ENCODE measurements around the gene ZNF791. TPM values are rescaled to one million over a fixed set of nuclear protein-coding genes. Genes with fewer than 3 reads are reported as not detected.
"Not testable (repeated sequence)": the region's sequence is repeated elsewhere in the genome, so short reads cannot be mapped to it uniquely, and the experiment has no call there.

The ZNF791 gene
- total RNA-seq, 1 experiment from 2014 or later: 21.4 TPM

DNA sequence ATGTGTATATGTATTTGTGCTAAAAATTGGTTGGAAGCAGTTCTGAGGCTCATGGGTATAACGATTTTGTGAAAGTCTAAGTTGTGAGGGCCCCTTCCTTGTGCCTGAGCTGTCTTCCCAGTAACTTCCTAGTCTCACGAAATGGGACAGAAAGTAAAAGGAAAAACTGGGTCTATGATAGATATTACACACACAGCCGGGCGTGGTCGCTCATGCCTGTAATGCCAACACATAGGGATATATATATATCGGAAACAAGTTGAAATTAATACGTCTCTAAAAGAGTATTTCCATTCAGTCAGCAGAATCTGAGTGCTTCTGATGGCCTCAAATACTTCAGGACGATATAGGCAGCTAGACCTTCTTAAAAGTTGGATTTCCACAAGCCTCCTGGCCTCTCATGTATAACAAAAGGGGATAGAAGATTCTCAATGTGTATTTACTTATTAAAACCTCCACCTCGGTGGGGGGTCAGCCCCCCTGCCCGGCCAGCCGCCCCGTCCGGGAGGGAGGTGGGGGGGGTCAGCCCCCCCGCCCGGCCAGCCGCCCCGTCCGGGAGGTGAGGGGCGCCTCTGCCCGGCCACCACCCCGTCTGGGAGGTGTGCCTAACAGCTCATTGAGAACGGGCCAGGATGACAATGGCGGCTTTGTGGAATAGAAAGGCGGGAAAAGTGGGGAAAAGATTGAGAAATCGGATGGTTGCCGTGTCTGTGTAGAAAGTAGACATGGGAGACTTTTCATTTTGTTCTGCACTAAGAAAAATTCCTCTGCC is 10.7 kb downstream of the ZNF791 start:
- Histone ChIP-seq H3K36me3 (ENCODE audit: insufficient read depth, low read length) (peaks cover 31% of the 10 kb centered on the region), H3K79me2 (ENCODE audit: low read length) (peaks cover 52% of the 10 kb centered on the region)
- not testable (repeated sequence) for H3K9me3 ChIP-seq (ENCODE audit: low read length); H3K9ac ChIP-seq (ENCODE audit: low read length); H3K4me3 ChIP-seq (ENCODE audit: low read length); H3K27me3 ChIP-seq (ENCODE audit: low read length); H3K9me2 ChIP-seq (replicated peaks; ENCODE audit: insufficient read depth, low read length); DNase-seq; H3K4me2 ChIP-seq (ENCODE audit: low read depth, low read length, poor library complexity, severe bottlenecking); H3K4me1 ChIP-seq (ENCODE audit: low read length); H3K27ac ChIP-seq (ENCODE audit: low read length); H4K20me1 ChIP-seq (ENCODE audit: insufficient read depth, low read depth, low read length); H2AFZ ChIP-seq (ENCODE audit: low read length)

DNA sequence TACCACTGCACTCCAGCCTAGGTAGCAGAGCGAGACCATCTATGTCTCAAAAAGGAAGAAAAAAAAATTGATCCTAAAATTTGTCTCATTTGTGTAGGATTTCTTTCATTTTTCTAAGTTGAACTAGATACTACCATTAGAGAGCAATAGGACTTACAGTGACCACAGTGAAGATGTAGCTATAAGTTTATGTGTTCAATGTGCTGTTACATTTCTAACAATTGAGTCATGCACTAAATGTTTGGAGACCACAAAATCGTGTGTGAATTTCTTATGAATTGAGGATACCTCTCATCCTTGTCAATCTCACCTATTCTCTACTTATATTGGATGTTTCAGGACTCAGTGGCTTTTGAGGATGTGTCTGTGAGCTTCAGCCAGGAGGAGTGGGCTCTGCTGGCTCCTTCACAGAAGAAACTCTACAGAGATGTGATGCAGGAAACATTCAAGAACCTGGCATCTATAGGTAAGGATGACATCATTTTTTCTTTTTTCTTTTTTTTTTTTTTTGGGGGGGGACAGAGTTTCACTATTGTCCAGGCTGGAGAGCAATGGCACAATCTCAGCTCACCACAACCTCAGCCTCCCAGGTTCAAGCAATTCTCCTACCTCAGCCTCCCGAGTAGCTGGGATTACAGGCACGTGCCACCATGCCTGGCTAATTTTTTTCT is 12.8 kb downstream of the ZNF791 start:
- H3K9me3 ChIP-seq (ENCODE audit: low read length): peaks cover 9% of the 10 kb centered on the region
- H3K27ac ChIP-seq (ENCODE audit: low read length): no peak overlapping the region
- peaks cover 31% of the 10 kb centered on the region for H3K79me2 ChIP-seq (ENCODE audit: low read length)
- H3K9ac ChIP-seq (ENCODE audit: low read length): no peak overlapping the region
- peaks cover 39% of the 10 kb centered on the region for H3K36me3 ChIP-seq (ENCODE audit: insufficient read depth, low read length)
- no peaks in the 10 kb centered on the region for H3K4me1 ChIP-seq (ENCODE audit: low read length)
- H2AFZ ChIP-seq (ENCODE audit: low read length): no peak overlapping the region
- H3K27me3 ChIP-seq (ENCODE audit: low read length): no peaks in the 10 kb centered on the region
- no peaks in the 10 kb centered on the region for H4K20me1 ChIP-seq (ENCODE audit: insufficient read depth, low read depth, low read length)
- no peak overlapping the region for H3K4me2 ChIP-seq (ENCODE audit: low read depth, low read length, poor library complexity, severe bottlenecking)
- no peak overlapping the region for H3K4me3 ChIP-seq (ENCODE audit: low read length)
- H3K9me2 ChIP-seq (replicated peaks; ENCODE audit: insufficient read depth, low read length): no peaks in the 10 kb centered on the region
- DNase-seq: no peak

DNA sequence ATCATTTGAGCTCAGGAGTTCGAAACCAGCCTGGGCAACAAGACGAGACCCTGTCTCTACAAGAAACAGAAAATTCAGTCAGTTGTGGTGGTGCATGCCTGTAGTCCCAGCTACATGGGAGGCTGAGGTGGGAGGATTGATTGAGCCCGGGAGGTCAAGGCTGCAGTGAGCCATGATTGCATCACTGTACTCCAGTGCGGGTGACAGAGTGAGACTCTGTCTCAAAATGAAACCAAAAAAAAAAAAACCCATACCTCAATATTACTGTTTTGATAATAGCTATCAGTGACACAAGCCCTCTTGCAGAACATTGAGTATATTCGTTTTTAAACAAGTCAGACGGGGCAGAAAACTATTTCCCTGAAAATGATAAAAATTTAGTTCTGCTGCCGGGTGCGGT is 16.2 kb downstream of the ZNF791 start:
- no peak overlapping the region for H3K27ac ChIP-seq (ENCODE audit: low read length)
- H3K4me1 ChIP-seq (ENCODE audit: low read length): no peaks in the 10 kb centered on the region
- H3K4me2 ChIP-seq (ENCODE audit: low read depth, low read length, poor library complexity, severe bottlenecking): no peak overlapping the region
- peaks cover 18% of the 10 kb centered on the region for H3K9me3 ChIP-seq (ENCODE audit: low read length)
- no peaks in the 10 kb centered on the region for H4K20me1 ChIP-seq (ENCODE audit: insufficient read depth, low read depth, low read length)
- no peak for DNase-seq
- no peaks in the 10 kb centered on the region for H3K27me3 ChIP-seq (ENCODE audit: low read length)
- no peak overlapping the region for H3K9ac ChIP-seq (ENCODE audit: low read length)
- H3K79me2 ChIP-seq (ENCODE audit: low read length): peaks cover 6% of the 10 kb centered on the region; the same call in 1 of the 2 replicates
- H2AFZ ChIP-seq (ENCODE audit: low read length): no peak overlapping the region
- no peak overlapping the region for H3K4me3 ChIP-seq (ENCODE audit: low read length)
- peaks cover 59% of the 10 kb centered on the region for H3K36me3 ChIP-seq (ENCODE audit: insufficient read depth, low read length)
- H3K9me2 ChIP-seq (replicated peaks; ENCODE audit: insufficient read depth, low read length): no peaks in the 10 kb centered on the region

DNA sequence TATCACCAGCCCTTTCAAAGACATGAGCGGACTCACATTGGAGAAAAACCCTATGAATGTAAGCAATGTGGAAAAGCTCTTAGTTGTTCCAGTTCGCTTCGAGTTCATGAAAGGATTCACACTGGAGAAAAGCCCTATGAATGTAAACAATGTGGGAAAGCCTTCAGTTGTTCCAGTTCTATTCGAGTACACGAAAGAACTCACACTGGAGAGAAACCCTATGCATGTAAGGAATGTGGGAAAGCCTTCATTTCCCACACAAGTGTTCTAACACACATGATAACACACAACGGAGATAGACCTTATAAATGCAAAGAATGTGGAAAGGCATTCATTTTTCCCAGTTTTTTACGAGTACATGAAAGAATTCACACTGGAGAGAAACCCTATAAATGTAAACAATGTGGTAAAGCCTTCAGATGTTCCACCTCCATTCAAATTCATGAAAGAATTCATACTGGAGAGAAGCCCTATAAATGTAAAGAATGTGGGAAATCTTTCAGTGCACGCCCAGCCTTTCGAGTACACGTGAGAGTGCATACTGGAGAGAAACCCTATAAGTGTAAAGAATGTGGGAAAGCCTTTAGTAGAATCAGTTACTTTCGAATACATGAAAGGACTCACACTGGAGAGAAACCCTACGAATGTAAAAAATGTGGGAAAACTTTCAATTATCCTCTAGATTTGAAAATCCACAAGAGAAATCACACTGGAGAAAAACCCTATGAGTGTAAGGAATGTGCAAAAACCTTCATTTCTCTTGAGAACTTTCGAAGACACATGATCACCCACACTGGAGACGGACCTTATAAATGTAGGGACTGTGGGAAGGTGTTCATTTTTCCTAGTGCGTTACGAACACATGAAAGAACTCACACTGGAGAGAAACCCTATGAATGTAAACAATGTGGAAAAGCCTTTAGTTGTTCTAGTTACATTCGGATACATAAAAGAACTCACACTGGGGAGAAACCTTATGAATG is 17.6 kb downstream of the ZNF791 start:
- Histone ChIP-seq H3K27ac (ENCODE audit: low read length) (no peak overlapping the region), H3K4me1 (ENCODE audit: low read length) (no peaks in the 10 kb centered on the region), H3K27me3 (ENCODE audit: low read length) (no peaks in the 10 kb centered on the region), H3K9ac (ENCODE audit: low read length) (no peak overlapping the region), H4K20me1 (ENCODE audit: insufficient read depth, low read depth, low read length) (no peaks in the 10 kb centered on the region), H2AFZ (ENCODE audit: low read length) (no peak overlapping the region), H3K4me3 (ENCODE audit: low read length) (no peak overlapping the region), H3K79me2 (ENCODE audit: low read length) (peaks cover 2% of the 10 kb centered on the region; the same call in 1 of the 2 replicates), H3K9me3 (ENCODE audit: low read length) (peaks cover 18% of the 10 kb centered on the region), H3K4me2 (ENCODE audit: low read depth, low read length, poor library complexity, severe bottlenecking) (no peak overlapping the region), H3K36me3 (ENCODE audit: insufficient read depth, low read length) (peaks cover 63% of the 10 kb centered on the region), H3K9me2 (replicated peaks; ENCODE audit: insufficient read depth, low read length) (no peaks in the 10 kb centered on the region)
- no peak for DNase-seq

DNA sequence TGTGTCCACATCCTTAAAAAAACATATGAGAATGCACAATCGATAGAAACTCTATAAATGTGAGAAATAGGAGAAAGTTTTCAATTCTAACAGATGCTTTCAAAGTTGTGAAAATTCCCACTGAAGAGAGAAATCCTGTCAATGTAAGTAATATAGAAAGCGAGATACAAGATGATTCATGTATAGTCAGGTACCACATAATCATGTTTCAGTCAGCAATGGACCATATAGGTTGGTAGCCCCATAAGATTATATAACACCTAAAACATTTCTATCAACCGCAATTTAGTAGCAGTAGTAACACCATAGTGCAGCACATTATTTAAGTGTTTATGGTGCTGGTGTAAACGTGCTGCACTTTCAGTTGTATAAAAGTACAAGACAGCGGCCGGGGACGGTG is 18.5 kb downstream of the ZNF791 start:
- H3K9me3 ChIP-seq (ENCODE audit: low read length): peaks cover 18% of the 10 kb centered on the region
- no peaks in the 10 kb centered on the region for H3K4me1 ChIP-seq (ENCODE audit: low read length)
- H3K27me3 ChIP-seq (ENCODE audit: low read length): no peaks in the 10 kb centered on the region
- no peak overlapping the region for H3K9ac ChIP-seq (ENCODE audit: low read length)
- no peak overlapping the region for H3K4me2 ChIP-seq (ENCODE audit: low read depth, low read length, poor library complexity, severe bottlenecking)
- no peaks in the 10 kb centered on the region for H3K9me2 ChIP-seq (replicated peaks; ENCODE audit: insufficient read depth, low read length)
- DNase-seq: no peak
- peaks cover 69% of the 10 kb centered on the region for H3K36me3 ChIP-seq (ENCODE audit: insufficient read depth, low read length)
- no peak overlapping the region for H3K27ac ChIP-seq (ENCODE audit: low read length)
- H3K4me3 ChIP-seq (ENCODE audit: low read length): no peak overlapping the region
- H4K20me1 ChIP-seq (ENCODE audit: insufficient read depth, low read depth, low read length): no peaks in the 10 kb centered on the region
- no peak overlapping the region for H2AFZ ChIP-seq (ENCODE audit: low read length)
- no peaks in the 10 kb centered on the region for H3K79me2 ChIP-seq (ENCODE audit: low read length)

DNA sequence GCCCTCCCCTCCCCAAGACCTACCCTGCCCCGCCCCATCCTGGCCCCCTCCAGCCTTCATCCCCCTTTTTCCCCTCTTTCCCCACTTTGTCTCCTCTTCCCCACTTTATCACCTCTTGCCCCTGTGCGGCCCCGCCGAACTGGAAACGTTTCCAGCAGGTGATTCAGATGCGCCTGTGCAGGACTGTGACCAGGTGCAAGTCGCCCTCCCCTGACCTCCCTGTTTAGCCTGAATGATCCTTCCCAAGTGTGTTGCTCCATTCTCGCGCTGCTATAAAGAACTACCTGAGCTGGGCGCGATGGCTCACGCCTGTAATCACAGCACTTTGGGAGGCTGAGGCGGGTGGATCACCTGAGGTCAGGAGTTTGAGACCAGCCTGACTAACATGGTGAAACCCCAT is 25.9 kb downstream of the ZNF791 start:
- no peak overlapping the region for H3K4me3 ChIP-seq (ENCODE audit: low read length)
- no peaks in the 10 kb centered on the region for H3K4me1 ChIP-seq (ENCODE audit: low read length)
- H3K27ac ChIP-seq (ENCODE audit: low read length): no peak overlapping the region
- no peak overlapping the region for H3K9ac ChIP-seq (ENCODE audit: low read length)
- DNase-seq: no peak
- no peak overlapping the region for H3K4me2 ChIP-seq (ENCODE audit: low read depth, low read length, poor library complexity, severe bottlenecking)
- H3K9me3 ChIP-seq (ENCODE audit: low read length): no peaks in the 10 kb centered on the region
- no peaks in the 10 kb centered on the region for H3K79me2 ChIP-seq (ENCODE audit: low read length)
- H3K27me3 ChIP-seq (ENCODE audit: low read length): no peaks in the 10 kb centered on the region
- peaks cover 23% of the 10 kb centered on the region for H3K36me3 ChIP-seq (ENCODE audit: insufficient read depth, low read length)
- H4K20me1 ChIP-seq (ENCODE audit: insufficient read depth, low read depth, low read length): no peaks in the 10 kb centered on the region
- no peaks in the 10 kb centered on the region for H3K9me2 ChIP-seq (replicated peaks; ENCODE audit: insufficient read depth, low read length)
- no peak overlapping the region for H2AFZ ChIP-seq (ENCODE audit: low read length)

DNA sequence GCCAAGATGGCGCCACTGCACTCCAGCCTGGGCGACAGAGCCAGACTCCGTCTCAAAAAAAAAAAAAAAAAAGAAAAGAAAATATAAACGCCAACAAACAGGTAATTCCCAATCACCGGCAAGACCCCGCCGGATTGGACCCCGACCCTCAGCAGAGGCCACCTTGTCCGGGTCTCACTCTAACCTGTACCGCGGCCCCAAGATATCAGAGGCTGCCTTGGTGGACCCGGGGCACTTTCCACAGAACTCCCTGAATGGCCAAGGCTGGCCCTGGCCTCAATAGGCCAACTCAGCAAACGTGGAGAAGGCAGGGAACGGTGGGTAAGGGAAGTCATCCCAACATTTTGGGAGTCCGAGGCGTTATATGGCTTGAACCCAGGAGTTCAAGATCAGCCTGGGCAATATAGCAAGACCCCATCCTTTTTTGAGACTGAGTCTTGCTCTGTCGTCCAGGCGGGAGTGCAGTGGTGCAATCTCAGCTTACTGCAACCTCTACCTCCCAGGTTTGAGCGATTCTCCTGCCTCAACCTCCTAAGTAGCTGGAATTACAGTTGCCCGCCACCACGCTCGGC is 28.0 kb downstream of the ZNF791 start:
- Histone ChIP-seq H3K27me3 (ENCODE audit: low read length) (no peaks in the 10 kb centered on the region), H3K4me2 (ENCODE audit: low read depth, low read length, poor library complexity, severe bottlenecking) (no peak overlapping the region), H3K9me3 (ENCODE audit: low read length) (no peaks in the 10 kb centered on the region), H3K4me3 (ENCODE audit: low read length) (no peak overlapping the region), H3K9me2 (replicated peaks; ENCODE audit: insufficient read depth, low read length) (no peaks in the 10 kb centered on the region), H4K20me1 (ENCODE audit: insufficient read depth, low read depth, low read length) (no peaks in the 10 kb centered on the region), H3K36me3 (ENCODE audit: insufficient read depth, low read length) (peaks cover 11% of the 10 kb centered on the region), H2AFZ (ENCODE audit: low read length) (no peak overlapping the region), H3K4me1 (ENCODE audit: low read length) (no peaks in the 10 kb centered on the region), H3K27ac (ENCODE audit: low read length) (no peak overlapping the region), H3K79me2 (ENCODE audit: low read length) (no peaks in the 10 kb centered on the region), H3K9ac (ENCODE audit: low read length) (no peak overlapping the region)
- no peak for DNase-seq

All from Karpas-422 (cell line).